Measurements from ENCODE around the gene ZNFX1.
"Not testable (repeated sequence)": the region's sequence is repeated elsewhere in the genome, so short reads cannot be mapped to it uniquely, and the experiment has no call there.

Gene ZNFX1

GRCh38 chr20:49303065-49303552 lies 25.3 kb upstream of the ZNFX1 start:
- WGBS (ENCODE audit: extremely low coverage, insufficient coverage, insufficient read length): no CpG with 5 or more reads among the region's 3 CpGs

GRCh38 chr20:49297605-49298530 lies 20.0 kb upstream of the ZNFX1 start:
- WGBS (ENCODE audit: extremely low coverage, insufficient coverage, insufficient read length): no CpG with 5 or more reads among the region's 6 CpGs
- H3K9ac ChIP-seq (ENCODE audit: low read length): no peak overlapping the region
- H4K12ac ChIP-seq (ENCODE audit: low read depth, low read length): no peak overlapping the region
- no peak overlapping the region for H2AFZ ChIP-seq (ENCODE audit: insufficient read depth, low read length, poor library complexity)
- no peaks in the 10 kb centered on the region for H3K27me3 ChIP-seq (ENCODE audit: insufficient read depth, low read length)
- no peak overlapping the region for H2BK120ac ChIP-seq (ENCODE audit: insufficient read depth, low read length, poor library complexity)
- H3K36me3 ChIP-seq (ENCODE audit: control insufficient read depth in 1 of 2, insufficient read depth in 2 of 2, low read length in 2 of 2): peaks cover 2 to 4% of the 10 kb centered on the region in 2 experiments
- H2AK5ac ChIP-seq (ENCODE audit: low read length): no peak overlapping the region
- H3K9me3 ChIP-seq (ENCODE audit: insufficient read depth, low read depth, low read length): no peaks in the 10 kb centered on the region
- H3K4me1 ChIP-seq (ENCODE audit: control insufficient read depth in 1 of 2, insufficient read depth in 2 of 2, low read length in 2 of 2): no peaks in the 10 kb centered on the region
- DNase-seq: no peak
- H3K27ac ChIP-seq (ENCODE audit: low read depth, low read length): no peak overlapping the region
- no peak overlapping the region for H3K4me2 ChIP-seq (ENCODE audit: low read length)
- no peak overlapping the region for H3K4ac ChIP-seq (ENCODE audit: low read depth, low read length)
- no peak overlapping the region for H2BK12ac ChIP-seq (ENCODE audit: low read length)
- H3K23ac ChIP-seq (ENCODE audit: low read length): no peak overlapping the region
- H4K8ac ChIP-seq (ENCODE audit: low read depth, low read length): no peak overlapping the region
- H3K14ac ChIP-seq (ENCODE audit: low read length): no peak overlapping the region
- H3K79me2 ChIP-seq (ENCODE audit: control insufficient read depth, insufficient read depth, low read length, poor library complexity): no peaks in the 10 kb centered on the region
- no peak overlapping the region for H3K18ac ChIP-seq (ENCODE audit: low read length)
- H4K91ac ChIP-seq (ENCODE audit: low read depth, low read length): no peak overlapping the region
- H3K79me1 ChIP-seq (ENCODE audit: low read length): no peaks in the 10 kb centered on the region
- no peak overlapping the region for H3K4me3 ChIP-seq (ENCODE audit: low read depth, low read length)
- H2BK5ac ChIP-seq (ENCODE audit: low read depth, low read length, poor library complexity): no peak overlapping the region

More at GRCh38 chr20:49303065-49303552, 25.3 kb upstream of the ZNFX1 start:
- DNase-seq: no peak
- Histone ChIP-seq H2BK120ac (ENCODE audit: insufficient read depth, low read length, poor library complexity) (no peak overlapping the region), H3K79me2 (ENCODE audit: control insufficient read depth, insufficient read depth, low read length, poor library complexity) (no peaks in the 10 kb centered on the region), H3K23ac (ENCODE audit: low read length) (no peak overlapping the region), H3K4me3 (ENCODE audit: low read depth, low read length) (no peak overlapping the region), H4K8ac (ENCODE audit: low read depth, low read length) (no peak overlapping the region), H3K79me1 (ENCODE audit: low read length) (no peaks in the 10 kb centered on the region), H4K91ac (ENCODE audit: low read depth, low read length) (no peak overlapping the region), H3K27ac (ENCODE audit: low read depth, low read length) (no peak overlapping the region), H3K9me3 (ENCODE audit: insufficient read depth, low read depth, low read length) (no peaks in the 10 kb centered on the region), H4K12ac (ENCODE audit: low read depth, low read length) (no peak overlapping the region), H3K9ac (ENCODE audit: low read length) (no peak overlapping the region), H3K4ac (ENCODE audit: low read depth, low read length) (no peak overlapping the region), H2BK12ac (ENCODE audit: low read length) (no peak overlapping the region), H2BK5ac (ENCODE audit: low read depth, low read length, poor library complexity) (no peak overlapping the region), H3K14ac (ENCODE audit: low read length) (no peak overlapping the region), H2AFZ (ENCODE audit: insufficient read depth, low read length, poor library complexity) (no peak overlapping the region), H3K4me1 (ENCODE audit: control insufficient read depth in 1 of 2, insufficient read depth in 2 of 2, low read length in 2 of 2) (no peaks in the 10 kb centered on the region), H3K18ac (ENCODE audit: low read length) (no peak overlapping the region), H2AK5ac (ENCODE audit: low read length) (no peak overlapping the region), H3K27me3 (ENCODE audit: insufficient read depth, low read length) (no peaks in the 10 kb centered on the region), H3K36me3 (ENCODE audit: control insufficient read depth in 1 of 2, insufficient read depth in 2 of 2, low read length in 2 of 2) (no peaks in the 10 kb centered on the region), H3K4me2 (ENCODE audit: low read length) (no peak overlapping the region)

- not testable (repeated sequence) for H3K9ac ChIP-seq (ENCODE audit: low read length); H4K91ac ChIP-seq (ENCODE audit: low read depth, low read length); H3K79me2 ChIP-seq (ENCODE audit: control insufficient read depth, insufficient read depth, low read length, poor library complexity); H2BK120ac ChIP-seq (ENCODE audit: insufficient read depth, low read length, poor library complexity); H3K4me3 ChIP-seq (ENCODE audit: low read depth, low read length); H3K4ac ChIP-seq (ENCODE audit: low read depth, low read length); H3K4me2 ChIP-seq (ENCODE audit: low read length); H2BK12ac ChIP-seq (ENCODE audit: low read length); H4K8ac ChIP-seq (ENCODE audit: low read depth, low read length); H3K18ac ChIP-seq (ENCODE audit: low read length); DNase-seq; H4K12ac ChIP-seq (ENCODE audit: low read depth, low read length); H3K4me1 ChIP-seq (ENCODE audit: control insufficient read depth in 1 of 2, insufficient read depth in 2 of 2, low read length in 2 of 2); H3K9me3 ChIP-seq (ENCODE audit: insufficient read depth, low read depth, low read length); H3K27ac ChIP-seq (ENCODE audit: low read depth, low read length); H2AK5ac ChIP-seq (ENCODE audit: low read length); H2AFZ ChIP-seq (ENCODE audit: insufficient read depth, low read length, poor library complexity); H3K27me3 ChIP-seq (ENCODE audit: insufficient read depth, low read length); H2BK5ac ChIP-seq (ENCODE audit: low read depth, low read length, poor library complexity); H3K23ac ChIP-seq (ENCODE audit: low read length); H3K14ac ChIP-seq (ENCODE audit: low read length); H3K79me1 ChIP-seq (ENCODE audit: low read length)
- H3K36me3 ChIP-seq (ENCODE audit: control insufficient read depth in 1 of 2, insufficient read depth in 2 of 2, low read length in 2 of 2): peaks cover 20 to 23% of the 10 kb centered on the region in 2 experiments
- WGBS (ENCODE audit: extremely low coverage, insufficient coverage, insufficient read length): no CpG with 5 or more reads among the region's 16 CpGs
Measured at GRCh38 chr20:49294002-49294654, 16.3 kb upstream of the ZNFX1 start.

GRCh38 chr20:49293122-49293521 lies 15.3 kb upstream of the ZNFX1 start:
- H4K91ac ChIP-seq (ENCODE audit: low read depth, low read length): no peak overlapping the region
- peaks cover 24 to 28% of the 10 kb centered on the region in 2 experiments for H3K36me3 ChIP-seq (ENCODE audit: control insufficient read depth in 1 of 2, insufficient read depth in 2 of 2, low read length in 2 of 2)
- H2BK12ac ChIP-seq (ENCODE audit: low read length): no peak overlapping the region
- H3K27me3 ChIP-seq (ENCODE audit: insufficient read depth, low read length): no peaks in the 10 kb centered on the region
- no peak overlapping the region for H3K4me3 ChIP-seq (ENCODE audit: low read depth, low read length)
- H3K18ac ChIP-seq (ENCODE audit: low read length): no peak overlapping the region
- no peak overlapping the region for H2BK5ac ChIP-seq (ENCODE audit: low read depth, low read length, poor library complexity)
- no peak overlapping the region for H3K4ac ChIP-seq (ENCODE audit: low read depth, low read length)
- H4K12ac ChIP-seq (ENCODE audit: low read depth, low read length): no peak overlapping the region
- no peak overlapping the region for H2BK120ac ChIP-seq (ENCODE audit: insufficient read depth, low read length, poor library complexity)
- no peak overlapping the region for H4K8ac ChIP-seq (ENCODE audit: low read depth, low read length)
- no peak overlapping the region for H3K14ac ChIP-seq (ENCODE audit: low read length)
- H3K27ac ChIP-seq (ENCODE audit: low read depth, low read length): no peak overlapping the region
- no peak for DNase-seq
- no peak overlapping the region for H3K4me2 ChIP-seq (ENCODE audit: low read length)
- H2AK5ac ChIP-seq (ENCODE audit: low read length): no peak overlapping the region
- peaks cover 5% of the 10 kb centered on the region in 2 experiments for H3K4me1 ChIP-seq (ENCODE audit: control insufficient read depth in 1 of 2, insufficient read depth in 2 of 2, low read length in 2 of 2)
- H3K79me2 ChIP-seq (ENCODE audit: control insufficient read depth, insufficient read depth, low read length, poor library complexity): no peaks in the 10 kb centered on the region
- no peaks in the 10 kb centered on the region for H3K79me1 ChIP-seq (ENCODE audit: low read length)
- H3K9ac ChIP-seq (ENCODE audit: low read length): no peak overlapping the region
- no peak overlapping the region for H3K23ac ChIP-seq (ENCODE audit: low read length)
- no peak overlapping the region for H2AFZ ChIP-seq (ENCODE audit: insufficient read depth, low read length, poor library complexity)
- no peaks in the 10 kb centered on the region for H3K9me3 ChIP-seq (ENCODE audit: insufficient read depth, low read depth, low read length)
- WGBS (ENCODE audit: extremely low coverage, insufficient coverage, insufficient read length): no CpG with 5 or more reads among the region's 6 CpGs

All from trophoblast cell (in vitro differentiated cells and primary cell).